Spleen (tissue), 11 donors: Measurements from ENCODE around the gene CECR2. TPM values are rescaled to one million over a fixed set of nuclear protein-coding genes. Genes with fewer than 3 reads are reported as not detected.
"Not testable (repeated sequence)": the region's sequence is repeated elsewhere in the genome, so short reads cannot be mapped to it uniquely, and the experiment has no call there.

Source experiments
- DNase-seq: peaks from one replicate; pipeline ENCODE4 v3.0.0-alpha.2; 2020
- H3K27ac ChIP-seq, 8 donors: fragments of 200-600 bp; sonication (generic) in 7 of 8; 1 replicate in 4 of 8; 2 replicates in 4 of 8; pipeline versions ENCODE4 v1.5.0 to v1.8.0; 2016 to 2021; ENCODE audit warnings: inconsistent platforms in 4 of 8, mild to moderate bottlenecking in 4 of 8, moderate library complexity in 1 of 8
- H3K27me3 ChIP-seq, 7 donors: fragments of 200-600 bp; sonication (generic) in 6 of 7; replicated peaks in 1 of 7; 1 replicate in 4 of 7; 2 replicates in 3 of 7; pipeline versions ENCODE4 v1.5.0 to v1.8.0; 2016 to 2021; ENCODE audit warnings: inconsistent platforms in 3 of 7, mild to moderate bottlenecking in 1 of 7
- H3K36me3 ChIP-seq, 6 donors: fragments of 200-600 bp; sonication (generic) in 5 of 6; 1 replicate in 4 of 6; 2 replicates in 2 of 6; pipeline versions ENCODE4 v1.5.0 to v1.8.0; 2016 to 2021; ENCODE audit warnings: inconsistent platforms in 2 of 6
- H3K4me1 ChIP-seq, 6 donors: fragments of 200-600 bp; sonication (generic) in 5 of 6; 1 replicate in 3 of 6; 2 replicates in 3 of 6; pipeline versions ENCODE4 v1.5.0 to v1.8.0; 2016 to 2021; ENCODE audit warnings: inconsistent platforms in 3 of 6
- H3K4me3 ChIP-seq, 8 donors: fragments of 200-600 bp; sonication (generic) in 7 of 8; 1 replicate in 4 of 8; 2 replicates in 4 of 8; pipeline versions ENCODE4 v1.5.0 to v1.8.0; 2016 to 2021; ENCODE audit warnings: inconsistent platforms in 4 of 8, mild to moderate bottlenecking in 4 of 8, moderate library complexity in 2 of 8
- H3K9me3 ChIP-seq, 8 donors: fragments of 200-600 bp; sonication (generic) in 7 of 8; 1 replicate in 4 of 8; 2 replicates in 4 of 8; pipeline versions ENCODE4 v1.5.0 to v1.8.0; 2016 to 2021; ENCODE audit warnings: inconsistent platforms in 4 of 8
- CTCF ChIP-seq, 11 experiments: fragments of 200-600 bp in 7 of 11; fragments of 450-650 bp in 4 of 11; sonication (generic) in 4 of 11; IDR thresholded peaks in 8 of 11; conservative IDR thresholded peaks in 3 of 11; 1 replicate in 7 of 11; 2 replicates in 4 of 11; pipeline versions ENCODE4 v1.4.0 to v1.8.0; 2016 to 2021; ENCODE audit warnings: antibody characterized with exemption in 11 of 11, inconsistent platforms in 4 of 11, mild to moderate bottlenecking in 1 of 11
- POLR2A ChIP-seq, 3 donors: fragments of 450-650 bp; IDR thresholded peaks; one replicate each; pipeline ENCODE4 v1.5.1; 2017; ENCODE audit warnings: antibody characterized with exemption in 3 of 3, mild to moderate bottlenecking in 1 of 3
- POLR2AphosphoS5 ChIP-seq, 3 donors: sonication (generic); formaldehyde crosslinking; IDR thresholded peaks; one replicate each; pipeline ENCODE4 v1.5.1; 2017; ENCODE audit warnings: antibody characterized with exemption in 3 of 3
- WGBS, 5 donors: extraction: QIAGEN DNeasy Blood & Tissue Kit in 3 of 5; methylation state at CpG; one replicate each; pipeline versions ENCODE4 v1.1.5 to v1.1.7; 2013 to 2018; 5-methylcytosine and 5-hydroxymethylcytosine counted together
- intact Hi-C: fragments of 100-400 bp; cut with DNase I; formaldehyde crosslinking; loops from one replicate; pipeline ENCODE4 v1.15.0; 2023; ENCODE audit warnings: low total_unique reads
- polyA plus RNA-seq, 3 donors: library from polyadenylated mRNA; stranded (reverse); fragments of 200-250 nt; gene quantifications; one replicate each; pipeline ENCODE4 v1.2.1, GENCODE V29; 2013
- total RNA-seq, 7 donors: library from RNA; depleted of rRNA in 3 of 7; stranded (reverse); fragments of >200 nt in 3 of 7; fragmentation: NEBNext Ultra II Directional in 4 of 7; extraction: Animal tissue kit (Norgen Biotek cat#: 25700) in 4 of 7; gene quantifications; one replicate each; pipeline versions ENCODE4 v1.1.0 to v1.2.1, GENCODE V29; 2016 to 2021
- donor health status: healthy with polysubstance abuse.
- donor health status: DM: no; HTN: no; CAD: no; lungs with moderate emphysema.
- donor health status: DM: no; HTN: no; CAD: no.
- donor health status: Bipolar disorder and iron deficiency.
- donor health status: healthy.
- donor health status: DM: no; HTN: no; CAD: no.
- donor health status: DM: yes; HTN: yes; CAD: no.

Gene CECR2
- total and polyA plus RNA-seq, 10 donors, result 0.05 to 3.0 (median 0.91) TPM

GRCh38 chr22:17423616-17424015, 54.4 kb downstream of the CECR2 start:
- intact Hi-C loops, result no loop called here
- 87 to 96% (median 92%) methylated on average over 6 of the region's 6 CpGs for WGBS, 5 donors
- H3K27ac ChIP-seq, result no peak overlapping the region
- H3K27me3 ChIP-seq, result no peaks in the 10 kb centered on the region
- H3K4me1 ChIP-seq, result no peaks in the 10 kb centered on the region
- DNase-seq, result no peak
- no peak overlapping the region for H3K4me3 ChIP-seq
- TF ChIP-seq POLR2A (IDR thresholded peaks at IDR 0.05) (no peak), CTCF (IDR thresholded peaks at IDR 0.05 in 8 of 11, conservative IDR thresholded peaks at IDR 0.05 in 3 of 11) (no peak), POLR2AphosphoS5 (IDR thresholded peaks at IDR 0.05) (no peak)
- no peaks in the 10 kb centered on the region for H3K9me3 ChIP-seq
- no peaks in the 10 kb centered on the region for H3K36me3 ChIP-seq

GRCh38 chr22:17427528-17427927, 58.3 kb downstream of the CECR2 start:
- intact Hi-C loops, DNase-seq, H3K27ac ChIP-seq, H3K4me3 ChIP-seq, H3K36me3 ChIP-seq, H3K4me1 ChIP-seq, H3K9me3 ChIP-seq, H3K27me3 ChIP-seq: not testable (repeated sequence)
- WGBS, 5 donors, result 78 to 93% (median 89%) methylated on average over 6 of the region's 6 CpGs

- no peak for DNase-seq
- Histone ChIP-seq H3K27ac (no peak overlapping the region), H3K4me3 (no peak overlapping the region), H3K27me3 (peaks cover 0 to 10% (median 0%) of the 10 kb centered on the region in 7 donors), H3K9me3 (no peaks in the 10 kb centered on the region), H3K36me3 (no peaks in the 10 kb centered on the region), H3K4me1 (no peaks in the 10 kb centered on the region)
- intact Hi-C loops, result no loop called here
- 30 to 86% (median 55%) methylated on average over 1 of the region's 1 CpG for WGBS, 5 donors
- no peak for TF ChIP-seq POLR2AphosphoS5 (IDR thresholded peaks at IDR 0.05)
- TF ChIP-seq POLR2A (IDR thresholded peaks at IDR 0.05), result no peak
- no peak for TF ChIP-seq CTCF (IDR thresholded peaks at IDR 0.05 in 8 of 11, conservative IDR thresholded peaks at IDR 0.05 in 3 of 11)
These were observed 60.3 kb downstream of the CECR2 start for GRCh38 chr22:17429516-17429915.

GRCh38 chr22:17430412-17430811, 61.2 kb downstream of the CECR2 start:
- Histone ChIP-seq H3K27me3 (peaks cover 0 to 10% (median 0%) of the 10 kb centered on the region in 7 donors), H3K36me3 (no peaks in the 10 kb centered on the region), H3K27ac (no peak overlapping the region), H3K4me1 (no peaks in the 10 kb centered on the region), H3K9me3 (no peaks in the 10 kb centered on the region), H3K4me3 (no peak overlapping the region)
- intact Hi-C loops, result no loop called here
- no peak for TF ChIP-seq POLR2A (IDR thresholded peaks at IDR 0.05)
- TF ChIP-seq POLR2AphosphoS5 (IDR thresholded peaks at IDR 0.05), result no peak
- TF ChIP-seq CTCF (IDR thresholded peaks at IDR 0.05 in 8 of 11, conservative IDR thresholded peaks at IDR 0.05 in 3 of 11), result no peak
- DNase-seq, result no peak

- H3K27me3 ChIP-seq, result peaks cover 0 to 14% (median 0%) of the 10 kb centered on the region in 7 donors
- no peak overlapping the region for H3K4me3 ChIP-seq
- no peaks in the 10 kb centered on the region for H3K9me3 ChIP-seq
- no peak for DNase-seq
- no peaks in the 10 kb centered on the region for H3K36me3 ChIP-seq
- H3K27ac ChIP-seq, result no peak overlapping the region
- H3K4me1 ChIP-seq, result peaks cover 0 to 2% (median 0%) of the 10 kb centered on the region in 6 donors
- no peak for TF ChIP-seq POLR2AphosphoS5 (IDR thresholded peaks at IDR 0.05)
- no peak for TF ChIP-seq CTCF (IDR thresholded peaks at IDR 0.05 in 8 of 11, conservative IDR thresholded peaks at IDR 0.05 in 3 of 11)
- TF ChIP-seq POLR2A (IDR thresholded peaks at IDR 0.05), result no peak
- WGBS, 5 donors, result 30 to 56% (median 46%) methylated on average over 1 of the region's 1 CpG
- intact Hi-C loops, result no loop called here
These were observed 61.9 kb downstream of the CECR2 start for GRCh38 chr22:17431179-17431578.
